Ovary (tissue), 3 donors: ENCODE results near the gene PODXL.

ENCODE experiments used
- CTCF ChIP-seq, 3 donors: fragments of 450-650 bp in 2 of 3; fragments of 200-600 bp in 1 of 3; IDR thresholded peaks; one replicate each; pipeline versions ENCODE4 v1.5.1 to v1.8.0; 2016 to 2022; ENCODE audit warnings: antibody characterized with exemption in 3 of 3, mild to moderate bottlenecking in 1 of 3
- EP300 ChIP-seq: sonication (generic); formaldehyde crosslinking; IDR thresholded peaks from one replicate; pipeline ENCODE4 v1.6.1; 2017; ENCODE audit warnings: antibody characterized with exemption
- donor health status: DM: no; HTN: no; CAD: no.

GRCh38 chr7:131529617-131530016 lies 26.8 kb downstream of the PODXL start:
- TF ChIP-seq CTCF (IDR thresholded peaks at IDR 0.05) (no peak), EP300 (no peak)
